K562 (cell line): Measurements from ENCODE around the gene VDR. TPM values are rescaled to one million over a fixed set of nuclear protein-coding genes. Genes with fewer than 3 reads are reported as not detected.
A peak's percentile ranks its signal among the peaks of the same experiment; 100 is the strongest.

Experiments
- CBFA2T3 ChIP-seq: fragments of 450-650 bp; IDR thresholded peaks from 2 replicates; pipeline ENCODE4 v1.6.1; 2017
- ELF1 ChIP-seq: fragments of 200-800 bp; sonication (Bioruptor generic); IDR thresholded peaks from 2 replicates; pipeline ENCODE4 v1.6.1; 2016; ENCODE audit warnings: missing genetic modification characterization, missing compliant biosample characterization
- HNRNPL ChIP-seq: fragments of 200-400 bp; formaldehyde crosslinking; IDR thresholded peaks from 2 replicates; pipeline ENCODE4 v1.6.1; 2017; ENCODE audit warnings: low read depth, mild to moderate bottlenecking, low read length
- IFI16 ChIP-seq: fragments of 250-450 bp; sonication (Bioruptor Pico); IDR thresholded peaks from 2 replicates; pipeline ENCODE4 v2.1.2; 2022; ENCODE audit warnings: mild to moderate bottlenecking, inconsistent platforms
- MBD2 ChIP-seq: sonication (generic); IDR thresholded peaks from 2 replicates; pipeline ENCODE4 v1.6.1; 2016; ENCODE audit warnings: low read depth, borderline replicate concordance
- MCM5 ChIP-seq: fragments of 450-650 bp; IDR thresholded peaks from 2 replicates; pipeline ENCODE4 v1.6.1; 2016; ENCODE audit warnings: low read depth
- MYC ChIP-seq, 2 experiments: fragments of 250-450 bp in 1 of 2; sonication (Bioruptor Pico) in 1 of 2; IDR thresholded peaks; 2 replicates each; pipeline versions ENCODE4 v1.5.1 to v1.6.1; 2012 to 2021; ENCODE audit warnings: low read depth in 2 of 2, borderline replicate concordance in 1 of 2, improper control_type of control experiment in 1 of 2, low read length in 1 of 2, mild to moderate bottlenecking in 1 of 2, moderate library complexity in 1 of 2
- NELFE ChIP-seq: IDR thresholded peaks from 2 replicates; pipeline ENCODE4 v1.6.1; 2011; ENCODE audit warnings: mild to moderate bottlenecking; ENCODE audit not compliant: insufficient read depth, insufficient read length
- SMAD2 ChIP-seq: fragments of 150-350 bp; IDR thresholded peaks from 2 replicates; pipeline ENCODE4 v1.6.1; 2014; ENCODE audit warnings: low read depth, mild to moderate bottlenecking, low read length
- SREBF1 ChIP-seq: fragments of 150-350 bp; IDR thresholded peaks from 2 replicates; pipeline ENCODE4 v1.6.1; 2014; ENCODE audit warnings: antibody characterized with exemption, low read depth, low read length, borderline replicate concordance
- SREBF2 ChIP-seq: sonication (generic); formaldehyde crosslinking; IDR thresholded peaks from 2 replicates; pipeline ENCODE4 v1.4.0; 2020; ENCODE audit warnings: mild to moderate bottlenecking, missing genetic modification reagents
- TCF7L2 ChIP-seq: fragments of 150-350 bp; IDR thresholded peaks from 2 replicates; pipeline ENCODE4 v1.6.1; 2016; ENCODE audit warnings: low read depth, mild to moderate bottlenecking, low read length, moderate library complexity
- ZFP36 ChIP-seq: fragments of 150-350 bp; IDR thresholded peaks from 2 replicates; pipeline ENCODE4 v1.6.1; 2018; ENCODE audit warnings: low read length, low read depth; ENCODE audit not compliant: partially characterized antibody
- ZKSCAN1 ChIP-seq: fragments of 150-350 bp; IDR thresholded peaks from 2 replicates; pipeline ENCODE4 v1.6.1; 2016; ENCODE audit warnings: low read depth, low read length
- polyA plus RNA-seq, 8 experiments: library from polyadenylated mRNA; depleted of rRNA in 4 of 8; stranded (reverse) in 5 of 8; unstranded in 3 of 8; fragments of >200 nt; fragmentation: Nextera tagmentation in 2 of 8; fragmentation: Illumina TruSeq in 1 of 8; extraction: Ambion mirVana in 2 of 8; extraction: Trizol in 1 of 8; gene quantifications; 2 replicates each; pipeline versions ENCODE4 v1.2.1 to v1.2.3, GENCODE V29; 2011 to 2014; ENCODE audit warnings: inconsistent platforms in 1 of 8, missing spikeins in 1 of 8
- total RNA-seq, 7 experiments: library from RNA; depleted of rRNA in 6 of 7; stranded (reverse); fragments of >200 nt in 6 of 7; fragmentation: Illumina TruSeq in 2 of 7; extraction: Trizol in 2 of 7; gene quantifications; 2 replicates each; pipeline versions ENCODE4 v1.2.1 to v1.2.3, GENCODE V29; 2011 to 2021; ENCODE audit warnings: low replicate concordance in 1 of 7
- TF ChIP-seq, protein P1 (sequence below): fragments of 250-450 bp; sonication (Bioruptor Pico); IDR thresholded peaks from 2 replicates; pipeline ENCODE4 v1.4.0; 2020; ENCODE audit warnings: mild to moderate bottlenecking, moderate library complexity
- TF ChIP-seq, protein P2 (sequence below): fragments of 250-450 bp; sonication (Bioruptor Pico); IDR thresholded peaks from 2 replicates; pipeline ENCODE4 v1.8.0; 2022; ENCODE audit warnings: moderate library complexity, mild to moderate bottlenecking, inconsistent platforms
- TF ChIP-seq, protein P3 (sequence below): fragments of 250-450 bp; sonication (Bioruptor Pico); IDR thresholded peaks from 2 replicates; pipeline ENCODE4 v1.5.0; 2021; ENCODE audit warnings: mild to moderate bottlenecking, borderline replicate concordance
- TF ChIP-seq, protein P4 (sequence below): sonication (generic); formaldehyde crosslinking; IDR thresholded peaks from 2 replicates; pipeline ENCODE4 v1.4.0; 2020; ENCODE audit warnings: mild to moderate bottlenecking, missing genetic modification reagents

Gene VDR
- total and polyA plus RNA-seq, 9 of the 15 experiments (the other 6 are each of a cell fraction or from before 2014, with no cell fraction given), result 0.61 to 4.8 (median 2.0) TPM

DNA sequence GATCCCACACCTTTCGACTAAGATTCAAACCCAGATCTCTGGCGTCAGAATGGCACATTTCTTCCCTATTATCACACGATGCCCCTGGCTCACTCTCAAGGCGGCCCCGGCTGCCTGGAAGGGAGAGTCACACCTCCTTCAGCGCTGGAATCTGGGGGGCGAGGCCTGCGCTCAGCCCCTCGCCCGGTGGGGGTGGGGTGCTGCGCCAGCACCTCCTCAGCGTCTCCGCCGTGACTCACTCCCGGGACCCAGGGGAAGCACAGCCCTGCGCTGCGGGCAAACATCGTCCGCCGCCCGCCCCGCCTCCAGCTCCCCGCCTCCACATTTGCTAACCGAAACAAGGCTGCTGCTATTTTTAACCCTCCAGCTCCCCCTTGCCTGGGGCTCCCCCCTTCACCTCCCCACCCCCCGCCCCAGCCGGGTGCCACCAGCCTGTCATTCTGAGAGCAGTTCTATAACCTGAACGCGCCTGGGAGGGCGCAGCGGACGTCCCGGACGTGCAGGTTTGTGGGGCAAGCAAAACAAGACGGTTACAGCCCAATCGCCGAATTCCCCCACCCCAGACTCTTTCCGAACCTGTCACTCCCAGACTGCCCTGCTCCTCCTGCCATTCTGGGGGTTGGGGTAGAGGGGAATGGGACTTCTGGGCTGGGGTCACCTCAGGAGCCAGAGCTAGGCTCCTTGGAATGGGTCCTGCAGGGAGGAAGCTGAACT, 91.8 kb downstream of the VDR start (continued):
- TF ChIP-seq, protein P1, sequence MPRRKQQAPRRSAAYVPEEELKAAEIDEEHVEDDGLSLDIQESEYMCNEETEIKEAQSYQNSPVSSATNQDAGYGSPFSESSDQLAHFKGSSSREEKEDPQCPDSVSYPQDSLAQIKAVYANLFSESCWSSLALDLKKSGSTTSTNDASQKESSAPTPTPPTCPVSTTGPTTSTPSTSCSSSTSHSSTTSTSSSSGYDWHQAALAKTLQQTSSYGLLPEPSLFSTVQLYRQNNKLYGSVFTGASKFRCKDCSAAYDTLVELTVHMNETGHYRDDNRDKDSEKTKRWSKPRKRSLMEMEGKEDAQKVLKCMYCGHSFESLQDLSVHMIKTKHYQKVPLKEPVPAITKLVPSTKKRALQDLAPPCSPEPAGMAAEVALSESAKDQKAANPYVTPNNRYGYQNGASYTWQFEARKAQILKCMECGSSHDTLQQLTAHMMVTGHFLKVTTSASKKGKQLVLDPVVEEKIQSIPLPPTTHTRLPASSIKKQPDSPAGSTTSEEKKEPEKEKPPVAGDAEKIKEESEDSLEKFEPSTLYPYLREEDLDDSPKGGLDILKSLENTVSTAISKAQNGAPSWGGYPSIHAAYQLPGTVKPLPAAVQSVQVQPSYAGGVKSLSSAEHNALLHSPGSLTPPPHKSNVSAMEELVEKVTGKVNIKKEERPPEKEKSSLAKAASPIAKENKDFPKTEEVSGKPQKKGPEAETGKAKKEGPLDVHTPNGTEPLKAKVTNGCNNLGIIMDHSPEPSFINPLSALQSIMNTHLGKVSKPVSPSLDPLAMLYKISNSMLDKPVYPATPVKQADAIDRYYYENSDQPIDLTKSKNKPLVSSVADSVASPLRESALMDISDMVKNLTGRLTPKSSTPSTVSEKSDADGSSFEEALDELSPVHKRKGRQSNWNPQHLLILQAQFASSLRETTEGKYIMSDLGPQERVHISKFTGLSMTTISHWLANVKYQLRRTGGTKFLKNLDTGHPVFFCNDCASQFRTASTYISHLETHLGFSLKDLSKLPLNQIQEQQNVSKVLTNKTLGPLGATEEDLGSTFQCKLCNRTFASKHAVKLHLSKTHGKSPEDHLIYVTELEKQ (CRISPR knock-in tag), result no peak
- TF ChIP-seq HNRNPL (peak; percentile 69; the same call in 1 of the 2 replicates), SREBF1 (no peak), SREBF2 (no peak), MCM5 (no peak), ZFP36 (no peak), SMAD2 (no peak), MBD2 (no peak; the same call in 1 of the 2 replicates), IFI16 (no peak), MYC (IDR thresholded peaks at IDR 0.05; ENCODE audit: low read depth, low read length) (peak; percentile 27; the same call in 1 of the 2 replicates), MYC (CRISPR knock-in tag; IDR thresholded peaks at IDR 0.05; ENCODE audit: borderline replicate concordance, low read depth) (no peak), ELF1 (no peak), ZKSCAN1 (no peak; the same call in 1 of the 2 replicates), NELFE (no peak), CBFA2T3 (peak; percentile 28), TCF7L2 (no peak)
- TF ChIP-seq, protein P2, sequence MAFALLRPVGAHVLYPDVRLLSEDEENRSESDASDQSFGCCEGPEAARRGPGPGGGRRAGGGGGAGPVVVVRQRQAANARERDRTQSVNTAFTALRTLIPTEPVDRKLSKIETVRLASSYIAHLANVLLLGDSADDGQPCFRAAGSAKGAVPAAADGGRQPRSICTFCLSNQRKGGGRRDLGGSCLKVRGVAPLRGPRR (CRISPR knock-in tag), result no peak
- TF ChIP-seq, protein P3, sequence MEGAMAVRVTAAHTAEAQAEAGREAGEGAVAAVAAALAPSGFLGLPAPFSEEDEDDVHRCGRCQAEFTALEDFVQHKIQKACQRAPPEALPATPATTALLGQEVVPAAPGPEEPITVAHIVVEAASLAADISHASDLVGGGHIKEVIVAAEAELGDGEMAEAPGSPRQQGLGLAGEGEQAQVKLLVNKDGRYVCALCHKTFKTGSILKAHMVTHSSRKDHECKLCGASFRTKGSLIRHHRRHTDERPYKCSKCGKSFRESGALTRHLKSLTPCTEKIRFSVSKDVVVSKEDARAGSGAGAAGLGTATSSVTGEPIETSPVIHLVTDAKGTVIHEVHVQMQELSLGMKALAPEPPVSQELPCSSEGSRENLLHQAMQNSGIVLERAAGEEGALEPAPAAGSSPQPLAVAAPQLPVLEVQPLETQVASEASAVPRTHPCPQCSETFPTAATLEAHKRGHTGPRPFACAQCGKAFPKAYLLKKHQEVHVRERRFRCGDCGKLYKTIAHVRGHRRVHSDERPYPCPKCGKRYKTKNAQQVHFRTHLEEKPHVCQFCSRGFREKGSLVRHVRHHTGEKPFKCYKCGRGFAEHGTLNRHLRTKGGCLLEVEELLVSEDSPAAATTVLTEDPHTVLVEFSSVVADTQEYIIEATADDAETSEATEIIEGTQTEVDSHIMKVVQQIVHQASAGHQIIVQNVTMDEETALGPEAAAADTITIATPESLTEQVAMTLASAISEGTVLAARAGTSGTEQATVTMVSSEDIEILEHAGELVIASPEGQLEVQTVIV (CRISPR knock-in tag), result no peak
- TF ChIP-seq, protein P4, sequence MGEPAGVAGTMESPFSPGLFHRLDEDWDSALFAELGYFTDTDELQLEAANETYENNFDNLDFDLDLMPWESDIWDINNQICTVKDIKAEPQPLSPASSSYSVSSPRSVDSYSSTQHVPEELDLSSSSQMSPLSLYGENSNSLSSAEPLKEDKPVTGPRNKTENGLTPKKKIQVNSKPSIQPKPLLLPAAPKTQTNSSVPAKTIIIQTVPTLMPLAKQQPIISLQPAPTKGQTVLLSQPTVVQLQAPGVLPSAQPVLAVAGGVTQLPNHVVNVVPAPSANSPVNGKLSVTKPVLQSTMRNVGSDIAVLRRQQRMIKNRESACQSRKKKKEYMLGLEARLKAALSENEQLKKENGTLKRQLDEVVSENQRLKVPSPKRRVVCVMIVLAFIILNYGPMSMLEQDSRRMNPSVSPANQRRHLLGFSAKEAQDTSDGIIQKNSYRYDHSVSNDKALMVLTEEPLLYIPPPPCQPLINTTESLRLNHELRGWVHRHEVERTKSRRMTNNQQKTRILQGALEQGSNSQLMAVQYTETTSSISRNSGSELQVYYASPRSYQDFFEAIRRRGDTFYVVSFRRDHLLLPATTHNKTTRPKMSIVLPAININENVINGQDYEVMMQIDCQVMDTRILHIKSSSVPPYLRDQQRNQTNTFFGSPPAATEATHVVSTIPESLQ (CRISPR knock-in tag), result no peak
